GM13976 (cell line): ENCODE results near the gene MRPL16.

Source experiments
- DNase-seq: peaks from one replicate; pipeline ENCODE4 v3.0.0; 2012; ENCODE audit warnings: low spot score
- CTCF ChIP-seq: IDR thresholded peaks from 2 replicates; pipeline ENCODE4 v1.5.1; 2012; ENCODE audit warnings: borderline replicate concordance, mild to moderate bottlenecking; ENCODE audit not compliant: insufficient read depth; ENCODE audit errors: extremely low read depth, missing control alignments, control extremely low read depth
- in situ Hi-C: fragments of 300-500 bp; cut with MboI; formaldehyde crosslinking; loops from one replicate; pipeline ENCODE4 v1.12.0; 2022; ENCODE audit warnings: low sequenced_read_pairs, mixed read lengths, inconsistent platforms; ENCODE audit not compliant: unreplicated experiment

Gene MRPL16

DNA sequence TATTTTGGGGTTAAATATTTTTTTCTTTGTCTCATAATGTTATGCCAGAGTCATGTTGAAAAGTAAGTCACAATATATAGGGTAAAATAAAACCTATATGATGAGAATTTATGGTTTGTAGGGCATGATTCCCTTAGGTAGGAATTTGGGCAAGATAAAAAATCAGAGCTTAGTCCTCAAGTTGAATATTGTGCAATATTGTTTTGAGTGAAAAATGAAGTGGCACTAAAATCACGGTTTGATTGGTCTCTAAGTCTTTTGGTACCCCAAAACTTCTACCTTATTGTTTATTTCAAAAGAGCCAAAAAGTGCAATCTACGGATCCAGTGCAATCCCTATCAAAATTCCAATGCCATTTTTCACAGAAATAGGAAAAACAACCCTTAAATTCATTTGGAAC, 1.6 kb upstream of the MRPL16 start:
- in situ Hi-C loops: loop anchor here (25.0 kb wide), 2 partner anchors 275 to 650 kb away; partner anchors contain the start of gene MS4A1
- DNase-seq: no peak
- TF ChIP-seq CTCF: no peak

DNA sequence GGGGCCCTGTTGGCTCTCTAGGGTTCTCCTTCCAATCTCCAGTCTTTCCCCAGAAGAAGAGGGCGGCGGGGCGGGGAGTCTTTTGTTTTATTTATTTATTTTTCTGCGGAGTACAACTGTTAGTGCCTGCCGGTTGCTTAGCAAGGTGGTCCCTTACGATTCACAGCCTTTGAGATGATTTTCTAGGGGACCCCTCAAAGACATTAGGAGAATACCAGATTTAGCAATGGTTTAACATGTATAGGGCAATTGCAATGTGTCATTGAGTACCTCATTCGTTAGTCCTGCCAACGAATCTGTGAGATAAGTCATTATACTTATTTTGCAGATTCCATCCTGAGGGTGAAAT, 307 bp upstream of the MRPL16 start:
- TF ChIP-seq CTCF: no peak
- no peak for DNase-seq
- in situ Hi-C loops: loop anchor here (25.0 kb wide), 2 partner anchors 274 to 651 kb away; partner anchors contain the start of gene MS4A1

DNA sequence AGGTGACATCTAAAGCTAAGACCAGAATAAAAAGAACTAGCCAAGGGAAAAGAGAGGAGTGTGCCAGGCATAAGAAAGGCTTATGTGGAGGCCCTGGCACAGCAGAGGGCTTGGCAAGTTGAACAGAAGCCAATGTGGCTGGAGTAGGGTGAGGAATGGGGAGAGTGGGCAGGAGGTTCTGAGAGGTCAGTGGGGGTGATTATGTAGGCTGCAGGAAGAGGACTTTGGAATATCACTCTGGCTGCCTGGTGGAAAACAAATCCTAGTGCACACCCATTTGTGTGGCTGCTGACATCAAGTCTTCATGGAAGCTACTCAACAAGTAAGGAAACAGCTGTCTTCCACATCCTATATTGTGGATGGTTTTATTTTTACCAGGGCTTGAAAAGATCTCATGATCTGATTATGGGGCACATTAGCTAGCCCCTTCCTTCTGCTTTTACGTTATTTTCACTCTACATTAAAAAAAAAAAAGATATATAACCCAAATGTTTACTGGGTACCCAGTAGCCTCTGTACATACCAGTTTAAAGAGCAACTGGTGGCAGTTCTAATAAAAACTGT, 3.4 kb downstream of the MRPL16 start:
- in situ Hi-C loops: loop anchor here (25.0 kb wide), 2 partner anchors 270 to 655 kb away; partner anchors contain the start of gene MS4A1
- no peak for TF ChIP-seq CTCF
- no peak for DNase-seq

GRCh38 chr11:59804061-59804460, 6.5 kb downstream of the MRPL16 start:
- no peak for TF ChIP-seq CTCF
- in situ Hi-C loops: loop anchor here (5.0 to 25.0 kb wide), 3 partner anchors 47 to 658 kb away; partner anchors contain the start of genes MS4A1 and STX3

DNA sequence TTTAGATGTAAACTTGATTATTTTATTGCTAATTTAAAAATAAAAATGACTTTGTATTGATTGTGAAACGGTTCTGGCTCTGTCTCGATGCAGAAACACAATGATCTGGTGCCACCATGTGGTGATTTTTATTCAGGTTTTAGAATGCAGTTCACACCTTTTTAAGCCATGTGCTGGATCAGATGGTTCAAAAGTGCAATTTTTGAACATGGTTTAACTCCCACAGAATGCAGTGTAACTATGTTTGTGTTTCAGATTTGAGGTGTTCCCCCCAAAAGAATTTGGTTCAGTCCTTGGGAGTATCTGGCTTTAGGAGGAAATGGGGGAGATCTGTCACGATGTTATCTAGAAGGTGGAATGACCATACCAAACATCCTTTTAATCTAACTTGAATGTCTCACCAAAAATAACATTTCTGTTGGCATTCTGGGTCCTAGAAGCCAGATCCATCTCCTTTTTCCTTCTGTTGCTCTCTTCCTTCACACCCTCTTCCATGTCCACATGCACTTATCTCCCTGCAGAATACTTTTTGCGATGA, 7.9 kb downstream of the MRPL16 start:
- peak; percentile 43 for DNase-seq
- in situ Hi-C loops: loop anchor here (5.0 to 25.0 kb wide), 3 partner anchors 45 to 660 kb away; partner anchors contain the start of genes MS4A1 and STX3
- TF ChIP-seq CTCF: peak; percentile 67

More at GRCh38 chr11:59804061-59804460, 6.5 kb downstream of the MRPL16 start:
- DNase-seq: no peak

GRCh38 chr11:59801981-59802638, 8.5 kb downstream of the MRPL16 start:
- in situ Hi-C loops: loop anchor here (5.0 to 25.0 kb wide), 3 partner anchors 45 to 660 kb away; partner anchors contain the start of genes MS4A1 and STX3
- no peak for DNase-seq
- TF ChIP-seq CTCF: no peak
